GM23338 (cell line): ENCODE data around the gene TRMT61A. TPM values are rescaled to one million over a fixed set of nuclear protein-coding genes. Genes with fewer than 3 reads are reported as not detected.

Experiments
- ATAC-seq: fragments of 200-7000 bp; cut with Tn5 transposase; 3 replicates; pipeline ENCODE4 v1.9.1; 2020
- DNase-seq: peaks from one replicate; pipeline ENCODE4 v3.0.0-alpha.2; 2015; ENCODE audit warnings: low spot score
- H2AFZ ChIP-seq: fragments of 200-600 bp; sonication (generic); 2 replicates; pipeline ENCODE4 v1.8.0; 2016; ENCODE audit warnings: antibody characterized with exemption, mild to moderate bottlenecking, moderate library complexity
- H3F3A ChIP-seq: fragments of 200-600 bp; sonication (generic); replicated peaks from 2 replicates; pipeline ENCODE4 v1.8.0; 2017; ENCODE audit warnings: antibody characterized with exemption, mixed run types, low read depth
- H3K27ac ChIP-seq: fragments of 200-600 bp; sonication (generic); 2 replicates; pipeline ENCODE4 v1.6.1; 2016; ENCODE audit warnings: low read depth
- H3K27me3 ChIP-seq: fragments of 200-600 bp; sonication (generic); 2 replicates; pipeline ENCODE4 v1.8.0; 2016; ENCODE audit warnings: mild to moderate bottlenecking, mixed run types, moderate library complexity; ENCODE audit not compliant: insufficient read depth
- H3K36me3 ChIP-seq: fragments of 200-600 bp; sonication (generic); 2 replicates; pipeline ENCODE4 v1.8.0; 2016; ENCODE audit warnings: mild to moderate bottlenecking; ENCODE audit not compliant: insufficient read depth
- H3K4me1 ChIP-seq: fragments of 200-600 bp; sonication (generic); 2 replicates; pipeline ENCODE4 v1.8.0; 2016; ENCODE audit warnings: mild to moderate bottlenecking, moderate library complexity; ENCODE audit not compliant: insufficient read depth
- H3K4me2 ChIP-seq: fragments of 200-600 bp; sonication (generic); 2 replicates; pipeline ENCODE4 v1.7.1; 2017; ENCODE audit warnings: mixed run types
- H3K4me3 ChIP-seq: fragments of 200-600 bp; sonication (generic); 2 replicates; pipeline ENCODE4 v1.6.1; 2016; ENCODE audit warnings: mixed run types
- H3K79me2 ChIP-seq: fragments of 200-600 bp; sonication (generic); replicated peaks from 2 replicates; pipeline ENCODE4 v1.8.0; 2017; ENCODE audit warnings: mild to moderate bottlenecking; ENCODE audit not compliant: insufficient read depth
- H3K9me2 ChIP-seq: fragments of 200-600 bp; sonication (generic); 2 replicates; pipeline ENCODE4 v1.8.0; 2017; ENCODE audit not compliant: insufficient read depth
- H4K20me1 ChIP-seq: fragments of 200-600 bp; sonication (generic); replicated peaks from 2 replicates; pipeline ENCODE4 v1.8.0; 2017; ENCODE audit warnings: mild to moderate bottlenecking; ENCODE audit not compliant: insufficient read depth
- H3K27ac Mint-ChIP-seq: 2 replicates; pipeline ENCODE4 v1.8.0; 2020; ENCODE audit warnings: inconsistent platforms, mild to moderate bottlenecking, moderate library complexity, mixed read lengths
- H3K27me3 Mint-ChIP-seq: 3 replicates; pipeline ENCODE4 v1.8.0; 2022; ENCODE audit warnings: low read depth, mild to moderate bottlenecking, moderate library complexity, mixed read lengths, inconsistent platforms; ENCODE audit not compliant: insufficient read depth, poor library complexity
- H3K36me3 Mint-ChIP-seq: 3 replicates; pipeline ENCODE4 v1.8.0; 2021; ENCODE audit warnings: low read depth, mild to moderate bottlenecking, inconsistent platforms, moderate library complexity, mixed read lengths
- H3K4me1 Mint-ChIP-seq: 3 replicates; pipeline ENCODE4 v1.8.0; 2020; ENCODE audit warnings: mild to moderate bottlenecking, inconsistent platforms, mixed read lengths
- H3K4me3 Mint-ChIP-seq: 3 replicates; pipeline ENCODE4 v1.8.0; 2021; ENCODE audit warnings: moderate library complexity, mild to moderate bottlenecking, inconsistent platforms, mixed read lengths
- H3K9me3 Mint-ChIP-seq: 3 replicates; pipeline ENCODE4 v1.8.0; 2020; ENCODE audit warnings: moderate library complexity, mild to moderate bottlenecking, inconsistent platforms, mixed read lengths
- CREB1 ChIP-seq: fragments of 250-450 bp; sonication (Bioruptor Pico); IDR thresholded peaks from 2 replicates; pipeline ENCODE4 v1.5.0; 2020; ENCODE audit warnings: low read depth, mild to moderate bottlenecking, moderate library complexity
- EZH2 ChIP-seq: fragments of 200-600 bp; sonication (generic); IDR thresholded peaks from one replicate; pipeline ENCODE4 v1.8.0; 2017; ENCODE audit warnings: antibody characterized with exemption, mild to moderate bottlenecking, low read depth; ENCODE audit not compliant: unreplicated experiment
- NANOG ChIP-seq: IDR thresholded peaks from 2 replicates; pipeline ENCODE4 v1.6.1; 2016; ENCODE audit warnings: antibody characterized with exemption, borderline replicate concordance
- POLR2AphosphoS5 ChIP-seq: IDR thresholded peaks from 2 replicates; pipeline ENCODE4 v1.6.1; 2016; ENCODE audit warnings: antibody characterized with exemption, low read depth
- ZNF114 ChIP-seq: fragments of 250-450 bp; sonication (Bioruptor Pico); IDR thresholded peaks from 2 replicates; pipeline ENCODE4 v1.5.0; 2020; ENCODE audit warnings: mild to moderate bottlenecking, moderate library complexity
- ZNF331 ChIP-seq: fragments of 250-450 bp; sonication (Bioruptor Pico); IDR thresholded peaks from 2 replicates; pipeline ENCODE4 v1.5.0; 2020; ENCODE audit warnings: low read depth, mild to moderate bottlenecking, moderate library complexity
- polyA plus RNA-seq: library from polyadenylated mRNA; unstranded; fragments of >200 nt; fragmentation: Nextera tagmentation; extraction: Ambion mirVana; gene quantifications from 2 replicates; pipeline ENCODE4 v1.2.1, GENCODE V29; 2016
- total RNA-seq: library from RNA; depleted of rRNA; stranded (reverse); fragments of >200 nt; shearing (Covaris generic); gene quantifications from 2 replicates; pipeline ENCODE4 v1.2.3, GENCODE V29; 2014
- TF ChIP-seq, protein P1 (sequence below), 2 experiments: fragments of 200-600 bp in 1 of 2; sonication (generic) in 1 of 2; conservative IDR thresholded peaks; 2 replicates each; pipeline versions ENCODE4 v1.5.1 to v1.6.1; 2016 to 2017; ENCODE audit warnings: antibody characterized with exemption in 2 of 2, low read depth in 2 of 2, mild to moderate bottlenecking in 2 of 2, moderate library complexity in 1 of 2
- TF ChIP-seq, protein P2 (sequence below): IDR thresholded peaks from one replicate; pipeline ENCODE4 v1.6.1; 2018; ENCODE audit warnings: antibody characterized with exemption; ENCODE audit not compliant: unreplicated experiment

TRMT61A gene
- total and polyA plus RNA-seq, 2 experiments from 2014 or later = 13.4 to 28.2 TPM

DNA sequence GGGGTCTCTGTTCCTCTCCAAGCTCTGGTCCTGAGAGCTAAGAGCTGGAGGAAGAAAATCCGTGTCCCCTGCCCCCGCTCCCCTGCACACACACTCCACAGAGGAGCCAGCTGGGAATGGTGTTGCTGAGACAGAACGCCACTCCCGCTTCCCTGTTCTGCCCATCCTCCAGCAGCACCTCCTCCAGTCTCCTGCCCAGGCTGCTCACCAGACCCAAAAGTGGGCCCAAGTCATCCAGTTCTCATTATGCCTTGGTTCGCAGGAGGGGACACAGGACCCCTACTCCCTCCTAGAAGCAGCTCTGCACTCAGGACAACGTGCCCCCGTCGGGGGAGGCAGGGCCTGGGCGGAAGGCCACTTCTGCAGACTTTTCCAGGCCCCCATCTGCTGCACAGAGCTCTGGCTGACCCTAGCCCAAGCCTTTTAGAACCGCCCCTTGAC lies 830 bp upstream of the TRMT61A start:
- H3K4me1 Mint-ChIP-seq = peaks cover 24% of the 10 kb centered on the region
- peaks cover 4% of the 10 kb centered on the region; the same call in 1 of the 3 replicates for H3K36me3 Mint-ChIP-seq
- peak; percentile 5 for ATAC-seq
- Histone ChIP-seq H3K9me2 (no peaks in the 10 kb centered on the region), H3F3A (peaks cover 9% of the 10 kb centered on the region; the same call in 1 of the 2 replicates), H3K4me2 (peak overlapping the region; percentile 90), H4K20me1 (peaks cover 10% of the 10 kb centered on the region), H3K27ac (peak overlapping the region; percentile 81; the same call in 1 of the 2 replicates), H3K79me2 (peaks cover 22% of the 10 kb centered on the region), H2AFZ (0 out of 2 replicates have a peak overlapping the region, but pooled peaks have one; percentile 96), H3K27me3 (peaks cover 22% of the 10 kb centered on the region), H3K4me1 (peaks cover 8% of the 10 kb centered on the region), H3K36me3 (no peaks in the 10 kb centered on the region), H3K4me3 (peak overlapping the region; percentile 97)
- TF ChIP-seq EZH2 (no peak), NANOG (no peak), ZNF331 (CRISPR knock-in tag) (no peak), CREB1 (no peak)
- peaks cover 36% of the 10 kb centered on the region for H3K27me3 Mint-ChIP-seq
- H3K9me3 Mint-ChIP-seq = peaks cover 4% of the 10 kb centered on the region; the same call in 2 of the 3 replicates
- H3K4me3 Mint-ChIP-seq = peak overlapping the region; percentile 96
- H3K27ac Mint-ChIP-seq = peak overlapping the region; percentile 73
- DNase-seq = no peak

DNA sequence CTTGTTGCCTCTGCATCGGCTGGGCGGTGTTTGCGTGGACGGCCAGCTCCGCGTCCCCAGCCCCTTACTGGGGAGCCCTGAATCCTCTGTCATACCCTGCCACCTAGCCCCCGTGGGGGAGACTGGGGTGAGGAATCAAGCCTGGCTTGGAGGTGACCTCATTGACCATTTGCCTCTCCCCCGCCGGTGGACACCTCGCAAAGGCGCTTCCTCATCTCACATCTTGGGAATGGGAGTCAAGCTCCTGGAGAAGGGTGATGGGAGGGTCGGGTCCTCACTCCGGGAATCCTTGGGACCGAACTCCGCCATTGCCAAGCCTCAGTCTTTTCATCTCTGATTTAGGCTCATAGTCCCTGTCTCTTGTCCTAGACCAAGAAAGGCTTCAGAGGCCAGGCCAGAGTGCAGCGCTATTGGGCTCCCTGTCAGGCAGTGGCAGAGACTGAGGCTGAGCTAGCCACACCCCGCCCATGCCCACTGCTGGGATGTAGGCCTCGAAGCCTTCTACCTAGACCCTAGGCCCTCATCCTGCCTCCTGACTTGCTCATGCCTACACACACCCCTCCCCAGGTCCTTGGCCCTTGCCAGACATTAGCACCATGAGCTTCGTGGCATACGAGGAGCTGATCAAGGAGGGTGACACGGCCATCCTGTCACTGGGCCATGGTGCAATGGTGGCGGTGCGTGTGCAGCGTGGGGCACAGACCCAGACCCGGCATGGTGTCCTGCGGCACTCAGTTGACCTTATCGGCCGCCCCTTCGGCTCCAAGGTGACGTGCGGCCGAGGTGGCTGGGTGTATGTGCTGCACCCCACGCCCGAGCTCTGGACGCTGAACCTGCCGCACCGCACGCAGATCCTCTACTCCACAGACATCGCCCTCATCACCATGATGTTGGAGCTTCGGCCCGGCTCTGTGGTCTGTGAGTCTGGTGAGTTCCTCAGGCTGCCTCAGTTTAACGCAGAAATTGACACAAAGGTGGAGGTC lies 678 bp downstream of the TRMT61A start:
- peak overlapping the region; percentile 94 for H3K27ac Mint-ChIP-seq
- no peak for DNase-seq

DNA sequence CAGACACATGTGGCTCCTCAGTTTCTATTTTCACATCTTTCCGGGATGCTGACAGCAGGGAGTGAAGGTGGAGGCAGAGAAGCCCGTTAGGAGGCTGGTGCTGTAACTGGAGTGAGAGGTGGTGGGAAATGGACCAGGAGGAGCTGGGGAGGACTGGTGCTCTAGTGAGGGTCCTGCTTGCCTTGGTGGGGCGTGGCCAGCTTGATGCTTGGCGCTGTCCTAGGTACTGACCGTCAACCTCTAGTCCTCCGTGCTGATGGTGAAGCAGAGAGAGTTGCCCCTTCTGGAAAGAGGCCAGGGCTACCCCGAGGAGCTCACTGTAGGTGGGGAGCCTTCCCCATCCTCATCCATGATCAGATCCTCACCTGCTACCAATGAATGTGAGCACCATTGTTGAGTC lies 1.4 kb downstream of the TRMT61A start:
- Histone ChIP-seq H3K4me1 (peaks cover 4% of the 10 kb centered on the region; the same call in 1 of the 2 replicates), H3K27me3 (peaks cover 5% of the 10 kb centered on the region; the same call in 1 of the 2 replicates), H3K4me2 (peak overlapping the region; percentile 97), H3K9me2 (no peaks in the 10 kb centered on the region), H3K36me3 (no peaks in the 10 kb centered on the region), H3K4me3 (peak overlapping the region; percentile 97), H3F3A (0 out of 2 replicates have a peak, but pooled peaks cover 6% of the 10 kb centered on the region), H4K20me1 (peaks cover 10% of the 10 kb centered on the region), H3K79me2 (peaks cover 22% of the 10 kb centered on the region), H3K27ac (no peak overlapping the region), H2AFZ (no peak overlapping the region)
- ATAC-seq (peak; percentile 47), DNase-seq (peak; percentile 79)
- Mint-ChIP-seq H3K4me3 (peak overlapping the region; percentile 96), H3K27ac (0 out of 2 replicates have a peak overlapping the region, but pooled peaks have one; percentile 36), H3K27me3 (peaks cover 18% of the 10 kb centered on the region), H3K36me3 (peaks cover 4% of the 10 kb centered on the region; the same call in 1 of the 3 replicates), H3K9me3 (no peaks in the 10 kb centered on the region; the same call in 2 of the 3 replicates), H3K4me1 (peaks cover 19% of the 10 kb centered on the region)
- TF ChIP-seq, protein P1, sequence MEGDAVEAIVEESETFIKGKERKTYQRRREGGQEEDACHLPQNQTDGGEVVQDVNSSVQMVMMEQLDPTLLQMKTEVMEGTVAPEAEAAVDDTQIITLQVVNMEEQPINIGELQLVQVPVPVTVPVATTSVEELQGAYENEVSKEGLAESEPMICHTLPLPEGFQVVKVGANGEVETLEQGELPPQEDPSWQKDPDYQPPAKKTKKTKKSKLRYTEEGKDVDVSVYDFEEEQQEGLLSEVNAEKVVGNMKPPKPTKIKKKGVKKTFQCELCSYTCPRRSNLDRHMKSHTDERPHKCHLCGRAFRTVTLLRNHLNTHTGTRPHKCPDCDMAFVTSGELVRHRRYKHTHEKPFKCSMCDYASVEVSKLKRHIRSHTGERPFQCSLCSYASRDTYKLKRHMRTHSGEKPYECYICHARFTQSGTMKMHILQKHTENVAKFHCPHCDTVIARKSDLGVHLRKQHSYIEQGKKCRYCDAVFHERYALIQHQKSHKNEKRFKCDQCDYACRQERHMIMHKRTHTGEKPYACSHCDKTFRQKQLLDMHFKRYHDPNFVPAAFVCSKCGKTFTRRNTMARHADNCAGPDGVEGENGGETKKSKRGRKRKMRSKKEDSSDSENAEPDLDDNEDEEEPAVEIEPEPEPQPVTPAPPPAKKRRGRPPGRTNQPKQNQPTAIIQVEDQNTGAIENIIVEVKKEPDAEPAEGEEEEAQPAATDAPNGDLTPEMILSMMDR (conservative IDR thresholded peaks at IDR 0.05; ENCODE audit: low read depth in 2 of 2) = no peak
- no peak for TF ChIP-seq EZH2
- no peak for TF ChIP-seq ZNF331 (CRISPR knock-in tag)
- TF ChIP-seq, protein P2, sequence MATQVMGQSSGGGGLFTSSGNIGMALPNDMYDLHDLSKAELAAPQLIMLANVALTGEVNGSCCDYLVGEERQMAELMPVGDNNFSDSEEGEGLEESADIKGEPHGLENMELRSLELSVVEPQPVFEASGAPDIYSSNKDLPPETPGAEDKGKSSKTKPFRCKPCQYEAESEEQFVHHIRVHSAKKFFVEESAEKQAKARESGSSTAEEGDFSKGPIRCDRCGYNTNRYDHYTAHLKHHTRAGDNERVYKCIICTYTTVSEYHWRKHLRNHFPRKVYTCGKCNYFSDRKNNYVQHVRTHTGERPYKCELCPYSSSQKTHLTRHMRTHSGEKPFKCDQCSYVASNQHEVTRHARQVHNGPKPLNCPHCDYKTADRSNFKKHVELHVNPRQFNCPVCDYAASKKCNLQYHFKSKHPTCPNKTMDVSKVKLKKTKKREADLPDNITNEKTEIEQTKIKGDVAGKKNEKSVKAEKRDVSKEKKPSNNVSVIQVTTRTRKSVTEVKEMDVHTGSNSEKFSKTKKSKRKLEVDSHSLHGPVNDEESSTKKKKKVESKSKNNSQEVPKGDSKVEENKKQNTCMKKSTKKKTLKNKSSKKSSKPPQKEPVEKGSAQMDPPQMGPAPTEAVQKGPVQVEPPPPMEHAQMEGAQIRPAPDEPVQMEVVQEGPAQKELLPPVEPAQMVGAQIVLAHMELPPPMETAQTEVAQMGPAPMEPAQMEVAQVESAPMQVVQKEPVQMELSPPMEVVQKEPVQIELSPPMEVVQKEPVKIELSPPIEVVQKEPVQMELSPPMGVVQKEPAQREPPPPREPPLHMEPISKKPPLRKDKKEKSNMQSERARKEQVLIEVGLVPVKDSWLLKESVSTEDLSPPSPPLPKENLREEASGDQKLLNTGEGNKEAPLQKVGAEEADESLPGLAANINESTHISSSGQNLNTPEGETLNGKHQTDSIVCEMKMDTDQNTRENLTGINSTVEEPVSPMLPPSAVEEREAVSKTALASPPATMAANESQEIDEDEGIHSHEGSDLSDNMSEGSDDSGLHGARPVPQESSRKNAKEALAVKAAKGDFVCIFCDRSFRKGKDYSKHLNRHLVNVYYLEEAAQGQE = peak; percentile 91
- TF ChIP-seq CREB1 = no peak
- TF ChIP-seq ZNF114 = no peak

More for the DNA sequence above, 678 bp downstream of the TRMT61A start:
- H3K36me3 ChIP-seq = no peaks in the 10 kb centered on the region
- Mint-ChIP-seq H3K27me3 (peaks cover 22% of the 10 kb centered on the region), H3K4me3 (peak overlapping the region; percentile 96), H3K36me3 (peaks cover 4% of the 10 kb centered on the region; the same call in 1 of the 3 replicates), H3K9me3 (no peaks in the 10 kb centered on the region; the same call in 2 of the 3 replicates), H3K4me1 (peaks cover 19% of the 10 kb centered on the region)
- ATAC-seq = no peak
- 0 out of 2 replicates have a peak, but pooled peaks cover 6% of the 10 kb centered on the region for H3F3A ChIP-seq
- peaks cover 7% of the 10 kb centered on the region for H3K27me3 ChIP-seq
- 0 out of 2 replicates have a peak overlapping the region, but pooled peaks have one; percentile 59 for H2AFZ ChIP-seq
- H3K4me2 ChIP-seq = peak overlapping the region; percentile 97
- H4K20me1 ChIP-seq = peaks cover 10% of the 10 kb centered on the region
- TF ChIP-seq POLR2AphosphoS5 (0 out of 2 replicates have a peak, but pooled peaks have one; percentile 3), NANOG (no peak)
- no peak overlapping the region for H3K27ac ChIP-seq
- H3K4me3 ChIP-seq = peak overlapping the region; percentile 97
- H3K79me2 ChIP-seq = peaks cover 22% of the 10 kb centered on the region
- H3K9me2 ChIP-seq = no peaks in the 10 kb centered on the region
- H3K4me1 ChIP-seq = peaks cover 4% of the 10 kb centered on the region; the same call in 1 of the 2 replicates
